GM20431 (cell line): ENCODE data around the gene RALBP1.

Experiments
- in situ Hi-C: fragments of 300-500 bp; cut with MseI, MboI; formaldehyde crosslinking; loops from one replicate; pipeline ENCODE4 v1.15.0; 2020; ENCODE audit warnings: low sequenced_read_pairs; ENCODE audit not compliant: unreplicated experiment

Gene RALBP1

GRCh38 chr18:9542924-9543323, 67.6 kb downstream of the RALBP1 start:
- in situ Hi-C loops: no loop called here

GRCh38 chr18:9545029-9545428, 69.7 kb downstream of the RALBP1 start:
- in situ Hi-C loops: no loop called here

GRCh38 chr18:9546468-9546867, 71.2 kb downstream of the RALBP1 start:
- in situ Hi-C loops: no loop called here

GRCh38 chr18:9547782-9548181, 72.5 kb downstream of the RALBP1 start:
- in situ Hi-C loops: no loop called here

- in situ Hi-C loops: no loop called here
Observed at GRCh38 chr18:9549405-9549804, 74.1 kb downstream of the RALBP1 start.

- in situ Hi-C loops: no loop called here
Observed at GRCh38 chr18:9550429-9550828, 75.1 kb downstream of the RALBP1 start.

- in situ Hi-C loops: no loop called here
Observed at GRCh38 chr18:9552191-9552590, 76.9 kb downstream of the RALBP1 start.

- in situ Hi-C loops: no loop called here
Observed at GRCh38 chr18:9552616-9553015, 77.3 kb downstream of the RALBP1 start.

GRCh38 chr18:9557250-9557943, 82.1 kb downstream of the RALBP1 start:
- in situ Hi-C loops: no loop called here

- in situ Hi-C loops: no loop called here
Observed at GRCh38 chr18:9558387-9559064, 83.2 kb downstream of the RALBP1 start.

GRCh38 chr18:9559253-9559652, 83.9 kb downstream of the RALBP1 start:
- in situ Hi-C loops: no loop called here

- in situ Hi-C loops: no loop called here
Observed at GRCh38 chr18:9561759-9562158, 86.4 kb downstream of the RALBP1 start.

GRCh38 chr18:9562584-9562983, 87.3 kb downstream of the RALBP1 start:
- in situ Hi-C loops: no loop called here

GRCh38 chr18:9563331-9563730, 88.0 kb downstream of the RALBP1 start:
- in situ Hi-C loops: no loop called here

- in situ Hi-C loops: no loop called here
Observed at GRCh38 chr18:9565407-9565806, 90.1 kb downstream of the RALBP1 start.

- in situ Hi-C loops: no loop called here
Observed at GRCh38 chr18:9568186-9568585, 92.9 kb downstream of the RALBP1 start.

- in situ Hi-C loops: no loop called here
Observed at GRCh38 chr18:9569178-9569577, 93.9 kb downstream of the RALBP1 start.

- in situ Hi-C loops: no loop called here
Observed at GRCh38 chr18:9570255-9570654, 94.9 kb downstream of the RALBP1 start.

GRCh38 chr18:9571546-9571945, 96.2 kb downstream of the RALBP1 start:
- in situ Hi-C loops: no loop called here

- in situ Hi-C loops: no loop called here
Observed at GRCh38 chr18:9574473-9575115, 99.3 kb downstream of the RALBP1 start.

- in situ Hi-C loops: no loop called here
Observed at GRCh38 chr18:9575558-9575957, 100.2 kb downstream of the RALBP1 start.
